Vagina (tissue), 2 donors: Measurements from ENCODE around the gene SAMD4B.

ENCODE experiments used
- POLR2A ChIP-seq, 2 donors: fragments of 450-650 bp; IDR thresholded peaks; one replicate each; pipeline ENCODE4 v1.6.1; 2017; ENCODE audit warnings: antibody characterized with exemption in 2 of 2, mild to moderate bottlenecking in 2 of 2, moderate library complexity in 2 of 2
- TF ChIP-seq, protein P1 (sequence below), 3 experiments: fragments of 450-650 bp in 2 of 3; fragments of 200-600 bp in 1 of 3; sonication (generic) in 1 of 3; IDR thresholded peaks; one replicate each; pipeline ENCODE4 v1.5.1; 2017 to 2019; ENCODE audit warnings: antibody characterized with exemption in 3 of 3, mild to moderate bottlenecking in 2 of 3, moderate library complexity in 2 of 3

DNA sequence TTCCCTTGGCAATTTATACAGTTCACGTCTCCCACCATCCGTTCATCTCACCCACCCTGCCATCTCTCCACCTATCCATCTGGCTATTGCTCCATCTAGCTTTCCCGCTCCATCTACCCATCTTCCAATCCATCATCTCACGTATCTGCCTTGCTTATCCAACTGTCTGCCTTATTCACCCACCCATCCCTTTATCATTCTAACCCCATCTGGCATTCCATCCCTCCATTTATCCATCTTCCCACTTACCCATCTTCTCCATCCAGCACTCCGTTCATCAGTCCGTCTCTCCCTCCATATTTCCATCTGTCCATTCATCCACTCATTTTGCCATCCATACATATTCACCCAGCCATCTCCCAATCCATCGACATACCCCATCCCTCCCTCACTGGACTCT is 83.5 kb downstream of the SAMD4B start:
- TF ChIP-seq, protein P1, sequence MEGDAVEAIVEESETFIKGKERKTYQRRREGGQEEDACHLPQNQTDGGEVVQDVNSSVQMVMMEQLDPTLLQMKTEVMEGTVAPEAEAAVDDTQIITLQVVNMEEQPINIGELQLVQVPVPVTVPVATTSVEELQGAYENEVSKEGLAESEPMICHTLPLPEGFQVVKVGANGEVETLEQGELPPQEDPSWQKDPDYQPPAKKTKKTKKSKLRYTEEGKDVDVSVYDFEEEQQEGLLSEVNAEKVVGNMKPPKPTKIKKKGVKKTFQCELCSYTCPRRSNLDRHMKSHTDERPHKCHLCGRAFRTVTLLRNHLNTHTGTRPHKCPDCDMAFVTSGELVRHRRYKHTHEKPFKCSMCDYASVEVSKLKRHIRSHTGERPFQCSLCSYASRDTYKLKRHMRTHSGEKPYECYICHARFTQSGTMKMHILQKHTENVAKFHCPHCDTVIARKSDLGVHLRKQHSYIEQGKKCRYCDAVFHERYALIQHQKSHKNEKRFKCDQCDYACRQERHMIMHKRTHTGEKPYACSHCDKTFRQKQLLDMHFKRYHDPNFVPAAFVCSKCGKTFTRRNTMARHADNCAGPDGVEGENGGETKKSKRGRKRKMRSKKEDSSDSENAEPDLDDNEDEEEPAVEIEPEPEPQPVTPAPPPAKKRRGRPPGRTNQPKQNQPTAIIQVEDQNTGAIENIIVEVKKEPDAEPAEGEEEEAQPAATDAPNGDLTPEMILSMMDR (IDR thresholded peaks at IDR 0.05), result no peak
- no peak for TF ChIP-seq POLR2A (IDR thresholded peaks at IDR 0.05)
